Prostate gland (tissue), 2 donors: ENCODE data around the gene ZNF133. TPM values are rescaled to one million over a fixed set of nuclear protein-coding genes. Genes with fewer than 3 reads are reported as not detected.

Source experiments
- DNase-seq: peaks from one replicate; pipeline ENCODE4 v3.0.0-alpha.2; 2019; ENCODE audit warnings: low spot score
- H3K27ac ChIP-seq, 2 donors: fragments of 200-600 bp; sonication (generic); 2 replicates each; pipeline ENCODE4 v1.5.1; 2017 to 2019
- H3K27me3 ChIP-seq: fragments of 200-600 bp; sonication (generic); replicated peaks from 2 replicates; pipeline ENCODE4 v1.5.1; 2019; ENCODE audit not compliant: insufficient read depth
- H3K36me3 ChIP-seq, 2 donors: fragments of 200-600 bp; sonication (generic); 1 replicate in 1 of 2; 2 replicates in 1 of 2; pipeline versions ENCODE4 v1.5.1 to v1.8.1; 2017 to 2019
- H3K4me1 ChIP-seq: fragments of 200-600 bp; sonication (generic); replicated peaks from 2 replicates; pipeline ENCODE4 v1.5.1; 2019
- H3K4me3 ChIP-seq, 2 donors: fragments of 200-600 bp; sonication (generic); 2 replicates each; pipeline ENCODE4 v1.5.1; 2017 to 2019
- H3K9me3 ChIP-seq: fragments of 200-600 bp; sonication (generic); 2 replicates; pipeline ENCODE4 v1.5.1; 2017
- CTCF ChIP-seq, 4 experiments: fragments of 200-600 bp in 2 of 4; fragments of 450-650 bp in 2 of 4; sonication (generic) in 2 of 4; IDR thresholded peaks; 1 replicate in 3 of 4; 2 replicates in 1 of 4; pipeline ENCODE4 v1.5.1; 2016 to 2019; ENCODE audit warnings: antibody characterized with exemption in 4 of 4, mild to moderate bottlenecking in 2 of 4, moderate library complexity in 2 of 4
- POLR2A ChIP-seq: fragments of 450-650 bp; IDR thresholded peaks from one replicate; pipeline ENCODE4 v1.6.1; 2016; ENCODE audit warnings: antibody characterized with exemption, mild to moderate bottlenecking
- POLR2AphosphoS5 ChIP-seq: sonication (generic); formaldehyde crosslinking; IDR thresholded peaks from one replicate; pipeline ENCODE4 v1.6.1; 2017; ENCODE audit warnings: antibody characterized with exemption
- WGBS: methylation state at CpG from one replicate; pipeline ENCODE4 v1.1.5; 2018; 5-methylcytosine and 5-hydroxymethylcytosine counted together
- intact Hi-C: fragments of 100-400 bp; cut with DNase I; formaldehyde crosslinking; loops from one replicate; pipeline ENCODE4 v1.14.2; 2022
- small RNA-seq, 2 donors: library from RNA; depleted of rRNA; stranded (forward); fragments of <200 nt; gene quantifications; one replicate each; pipeline ENCODE3, GENCODE V24; 2016
- total RNA-seq, 2 donors: library from RNA; depleted of rRNA; stranded (reverse); fragments of >200 nt; gene quantifications; one replicate each; pipeline ENCODE4 v1.1.0, GENCODE V29; 2016

ZNF133 gene
- total RNA-seq, 2 donors from 2014 or later, result 15.2 to 23.1 TPM

DNA sequence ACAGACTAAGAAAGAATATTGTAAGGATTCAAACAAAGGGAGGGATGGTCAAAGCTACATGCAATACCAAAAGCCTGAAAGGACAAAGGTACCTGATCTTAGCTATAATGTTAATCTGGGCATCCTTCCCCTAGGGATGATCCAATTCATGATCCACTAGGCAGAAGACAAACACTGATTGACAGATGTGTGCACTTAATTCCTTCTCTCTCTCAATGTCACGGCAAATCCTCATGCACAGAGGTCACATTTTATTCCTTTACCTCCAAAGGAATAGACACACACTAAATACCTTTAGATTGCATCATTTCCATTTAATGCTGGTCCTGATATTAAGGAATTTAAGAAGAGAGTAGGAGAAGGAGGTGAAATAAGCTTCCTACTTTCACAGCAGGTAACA is 73.4 kb downstream of the ZNF133 start:
- 72% methylated on average over 1 of the region's 1 CpG for WGBS
- H3K36me3 ChIP-seq, result no peaks in the 10 kb centered on the region
- no peak for DNase-seq
- H3K4me3 ChIP-seq, result no peak overlapping the region
- H3K4me1 ChIP-seq, result no peaks in the 10 kb centered on the region
- no peaks in the 10 kb centered on the region for H3K27me3 ChIP-seq
- H3K27ac ChIP-seq, result no peak overlapping the region
- TF ChIP-seq POLR2AphosphoS5, result no peak
- TF ChIP-seq CTCF (IDR thresholded peaks at IDR 0.05), result no peak
- intact Hi-C loops, result no loop called here
- no peaks in the 10 kb centered on the region for H3K9me3 ChIP-seq

GRCh38 chr20:18362916-18363315 is 74.6 kb downstream of the ZNF133 start:
- H3K4me3 ChIP-seq, result no peak overlapping the region
- 91% methylated on average over 13 of the region's 13 CpGs for WGBS
- H3K9me3 ChIP-seq, result no peaks in the 10 kb centered on the region
- no peaks in the 10 kb centered on the region for H3K36me3 ChIP-seq
- TF ChIP-seq CTCF (IDR thresholded peaks at IDR 0.05) (no peak), POLR2A (no peak), POLR2AphosphoS5 (no peak)
- no peaks in the 10 kb centered on the region for H3K4me1 ChIP-seq
- H3K27me3 ChIP-seq, result no peaks in the 10 kb centered on the region
- H3K27ac ChIP-seq, result no peak overlapping the region
- intact Hi-C loops, result no loop called here
- DNase-seq, result no peak

GRCh38 chr20:18363708-18364107 is 75.4 kb downstream of the ZNF133 start:
- Histone ChIP-seq H3K4me1 (no peaks in the 10 kb centered on the region), H3K9me3 (no peaks in the 10 kb centered on the region), H3K36me3 (no peaks in the 10 kb centered on the region), H3K4me3 (no peak overlapping the region), H3K27me3 (no peaks in the 10 kb centered on the region), H3K27ac (no peak overlapping the region)
- intact Hi-C loops, result no loop called here
- TF ChIP-seq CTCF (IDR thresholded peaks at IDR 0.05) (no peak), POLR2A (no peak), POLR2AphosphoS5 (no peak)
- 75% methylated on average over 2 of the region's 2 CpGs for WGBS
- no peak for DNase-seq

- no peak for TF ChIP-seq POLR2A
- TF ChIP-seq CTCF (IDR thresholded peaks at IDR 0.05), result no peak
- TF ChIP-seq POLR2AphosphoS5, result no peak
- Histone ChIP-seq H3K36me3 (no peaks in the 10 kb centered on the region), H3K27ac (no peak overlapping the region), H3K4me3 (no peak overlapping the region), H3K27me3 (no peaks in the 10 kb centered on the region), H3K9me3 (no peaks in the 10 kb centered on the region), H3K4me1 (no peaks in the 10 kb centered on the region)
- DNase-seq, result no peak
- intact Hi-C loops, result no loop called here
- WGBS, result 89% methylated on average over 2 of the region's 2 CpGs
Observed at GRCh38 chr20:18364768-18365167, 76.4 kb downstream of the ZNF133 start.

Small RNAs within 50 kb of the gene (small RNA-seq; reads per million reads assigned to genes)
- gene RN7SL14P (0 reads per million in 2 donors), gene RNU2-56P (0 reads per million in 2 donors)

Other genes with a start within 250 kb of the ZNF133 start
- 10 to 100 TPM; 25.6 to 34.8 TPM for gene OVOL2, start 230.6 kb upstream of the ZNF133 start, total RNA-seq
- gene KAT14, start 150.7 kb upstream of the ZNF133 start, total RNA-seq, result 10 to 100 TPM; 15.2 to 23.3 TPM
- gene PET117, start 150.7 kb upstream of the ZNF133 start, total RNA-seq, result 10 to 100 TPM; 17.6 to 19.2 TPM
- 1 to 10 TPM; 2.0 to 7.1 TPM for gene DZANK1, start 178.5 kb downstream of the ZNF133 start, total RNA-seq
- 10 to 100 TPM in 1 of 2 donors, 1 to 10 TPM in 1; 5.3 to 24.9 TPM for gene POLR3F, start 178.9 kb downstream of the ZNF133 start, total RNA-seq
- gene RBBP9, start 208.7 kb downstream of the ZNF133 start, total RNA-seq, result 10 to 100 TPM; 14.4 to 21.3 TPM
- 100 to 1,000 TPM in 1 of 2 donors, 10 to 100 TPM in 1; 64.4 to 127 TPM for gene SEC23B, start 219.4 kb downstream of the ZNF133 start, total RNA-seq